Natural killer cell (primary cell): ENCODE data around the gene RAB3D. TPM values are rescaled to one million over a fixed set of nuclear protein-coding genes. Genes with fewer than 3 reads are reported as not detected.
"Not testable (repeated sequence)": the region's sequence is repeated elsewhere in the genome, so short reads cannot be mapped to it uniquely, and the experiment has no call there.

ENCODE experiments used
- ATAC-seq, 3 donors: fragments of 150-1000 bp in 2 of 3; fragments of 200-7000 bp in 1 of 3; cut with Tn5 transposase; 1 replicate in 1 of 3; 2 replicates in 2 of 3; pipeline ENCODE4 v1.10.0; 2021; ENCODE audit warnings: mild to moderate bottlenecking in 2 of 3, moderate library complexity in 2 of 3
- DNase-seq, 2 donors: peaks; one replicate each; pipeline versions ENCODE4 v3.0.0 to v3.0.0-alpha.2; 2013 to 2021; ENCODE audit warnings: mixed read lengths in 1 of 2
- H3K27ac ChIP-seq: one replicate; pipeline ENCODE4 v1.5.1; 2013; ENCODE audit warnings: mild to moderate bottlenecking, low read length
- H3K27me3 ChIP-seq: one replicate; pipeline ENCODE4 v1.6.1; 2013; ENCODE audit warnings: low read length; ENCODE audit not compliant: control insufficient read depth, insufficient read depth
- H3K36me3 ChIP-seq: one replicate; pipeline ENCODE4 v1.6.1; 2013; ENCODE audit warnings: low read length; ENCODE audit not compliant: control insufficient read depth, insufficient read depth
- H3K4me1 ChIP-seq: one replicate; pipeline ENCODE4 v1.6.1; 2013; ENCODE audit warnings: low read length; ENCODE audit not compliant: control insufficient read depth, insufficient read depth
- H3K4me3 ChIP-seq: one replicate; pipeline ENCODE4 v1.5.1; 2013; ENCODE audit warnings: low read length
- H3K9me3 ChIP-seq: one replicate; pipeline ENCODE4 v1.6.1; 2013; ENCODE audit warnings: low read length; ENCODE audit not compliant: control insufficient read depth, insufficient read depth
- H3K27ac Mint-ChIP-seq, 2 donors: one replicate each; pipeline ENCODE4 v1.8.0; 2022; ENCODE audit warnings: mild to moderate bottlenecking in 2 of 2, mixed read lengths in 2 of 2, moderate library complexity in 1 of 2
- H3K27me3 Mint-ChIP-seq, 2 donors: one replicate each; pipeline ENCODE4 v1.8.0; 2022; ENCODE audit warnings: low read depth in 2 of 2, mixed read lengths in 2 of 2
- H3K36me3 Mint-ChIP-seq: one replicate; pipeline ENCODE4 v1.8.0; 2022; ENCODE audit warnings: mixed read lengths
- H3K4me1 Mint-ChIP-seq, 2 donors: one replicate each; pipeline ENCODE4 v1.8.0; 2022; ENCODE audit warnings: mixed read lengths in 2 of 2
- H3K4me3 Mint-ChIP-seq: one replicate; pipeline ENCODE4 v1.8.0; 2022; ENCODE audit warnings: mild to moderate bottlenecking, moderate library complexity, mixed read lengths
- H3K9me3 Mint-ChIP-seq, 2 donors: one replicate each; pipeline ENCODE4 v1.8.0; 2022; ENCODE audit warnings: mixed read lengths in 2 of 2
- CTCF ChIP-seq: fragments of 200-600 bp; IDR thresholded peaks from one replicate; pipeline ENCODE4 v1.8.0; 2022; ENCODE audit warnings: antibody characterized with exemption
- WGBS: methylation state at CpG from one replicate; pipeline ENCODE4 v1.1.7; 2013; ENCODE audit warnings: missing lambda C conversion rate; ENCODE audit not compliant: insufficient coverage; 5-methylcytosine and 5-hydroxymethylcytosine counted together
- intact Hi-C: fragments of 100-400 bp; cut with micrococcal nuclease; formaldehyde crosslinking; loops from one replicate; pipeline ENCODE4 v1.14.2; 2022
- total RNA-seq, 4 donors: library from RNA; stranded (reverse); fragments of 120-200 nt in 1 of 4; gene quantifications; one replicate each; pipeline versions ENCODE4 v1.2.3 to v1.2.4, GENCODE V29; 2013 to 2022

The RAB3D gene
- total RNA-seq, 3 donors from 2014 or later (not counting 1 experiment from before 2014, with no cell fraction given) = 14.3 to 20.0 (median 15.7) TPM

- Histone ChIP-seq H3K9me3 (no peaks in the 10 kb centered on the region), H3K4me1 (peaks cover 21% of the 10 kb centered on the region), H3K27me3 (no peaks in the 10 kb centered on the region), H3K4me3 (peak within 1 kb of the TSS; percentile 96), H3K36me3 (no peaks in the 10 kb centered on the region), H3K27ac (peak within 1 kb of the TSS; percentile 91)
- H3K27me3 Mint-ChIP-seq = no peaks in the 10 kb centered on the region
- H3K4me3 Mint-ChIP-seq = peak within 1 kb of the TSS; percentile 99
- H3K36me3 Mint-ChIP-seq = no peaks in the 10 kb centered on the region
- under 1% methylated on average over 50 of the region's 50 CpGs for WGBS
- DNase-seq (peak; percentile 97 to 98), ATAC-seq (peak; percentile 92 to 98 (median 93))
- TF ChIP-seq CTCF = no peak
- peaks cover 18 to 32% of the 10 kb centered on the region in 2 donors for H3K4me1 Mint-ChIP-seq
- H3K9me3 Mint-ChIP-seq = no peaks in the 10 kb centered on the region
- H3K27ac Mint-ChIP-seq = peak within 1 kb of the TSS; percentile 98
- intact Hi-C loops = loop anchor here (1.0 kb wide), 5 partner anchors 9 to 159 kb away; partner anchors contain the start of genes ODAD3, PLPPR2, PRKCSH and ZNF653
Observed at GRCh38 chr19:11346104-11346940, 6.9 kb upstream of the RAB3D start, which contains the start of the genes CCDC159 and TMEM205. TSS of gene CCDC159 (plus strand) at chr19:11346519. CDS start at chr19:11346607, 88 bp downstream. TSS of gene TMEM205 (minus strand) at chr19:11346268. CDS start at chr19:11345619, 649 bp downstream.

- WGBS = 74% methylated on average over 15 of the region's 15 CpGs
- no peak for DNase-seq
Observed at GRCh38 chr19:11345122-11345803, 5.8 kb upstream of the RAB3D start.

GRCh38 chr19:11342429-11342828 lies 3.0 kb upstream of the RAB3D start:
- no peaks in the 10 kb centered on the region for H3K36me3 ChIP-seq
- intact Hi-C loops = no loop called here
- H3K27me3 Mint-ChIP-seq = no peaks in the 10 kb centered on the region
- ATAC-seq (no peak), DNase-seq (no peak)
- no peaks in the 10 kb centered on the region for H3K9me3 Mint-ChIP-seq
- no peak for TF ChIP-seq CTCF
- H3K4me1 ChIP-seq = peaks cover 48% of the 10 kb centered on the region
- H3K27ac Mint-ChIP-seq = no peak overlapping the region
- H3K4me1 Mint-ChIP-seq = peaks cover 30 to 49% of the 10 kb centered on the region in 2 donors
- no peaks in the 10 kb centered on the region for H3K9me3 ChIP-seq
- no peaks in the 10 kb centered on the region for H3K36me3 Mint-ChIP-seq
- no peak overlapping the region for H3K4me3 Mint-ChIP-seq
- no peak overlapping the region for H3K27ac ChIP-seq
- no peaks in the 10 kb centered on the region for H3K27me3 ChIP-seq
- no peak overlapping the region for H3K4me3 ChIP-seq
- WGBS = 100% methylated on average over 2 of the region's 3 CpGs

More at GRCh38 chr19:11345122-11345803, 5.8 kb upstream of the RAB3D start:
- no peaks in the 10 kb centered on the region for H3K36me3 ChIP-seq
- peaks cover 21% of the 10 kb centered on the region for H3K4me1 ChIP-seq
- H3K4me1 Mint-ChIP-seq = peaks cover 18 to 32% of the 10 kb centered on the region in 2 donors
- intact Hi-C loops = no loop called here
- peak overlapping the region; percentile 96 for H3K4me3 ChIP-seq
- no peak for TF ChIP-seq CTCF
- H3K36me3 Mint-ChIP-seq = no peaks in the 10 kb centered on the region
- H3K27ac ChIP-seq = no peak overlapping the region
- H3K27me3 Mint-ChIP-seq = no peaks in the 10 kb centered on the region
- H3K27me3 ChIP-seq = no peaks in the 10 kb centered on the region
- H3K9me3 ChIP-seq = no peaks in the 10 kb centered on the region
- ATAC-seq = no peak
- peak overlapping the region; percentile 99 for H3K4me3 Mint-ChIP-seq
- H3K9me3 Mint-ChIP-seq = no peaks in the 10 kb centered on the region
- peak overlapping the region; percentile 98 for H3K27ac Mint-ChIP-seq

- Mint-ChIP-seq H3K4me3 (peak overlapping the region; percentile 87), H3K27ac (peak overlapping the region in 1 of 2 donors; percentile 81), H3K4me1 (peaks cover 18 to 34% of the 10 kb centered on the region in 2 donors)
- ATAC-seq, H3K27me3 ChIP-seq, H3K27me3 Mint-ChIP-seq, H3K36me3 Mint-ChIP-seq, intact Hi-C loops, H3K4me3 ChIP-seq, DNase-seq, H3K36me3 ChIP-seq, H3K27ac ChIP-seq, H3K9me3 Mint-ChIP-seq, H3K9me3 ChIP-seq: not testable (repeated sequence)
- WGBS = 92% methylated on average over 8 of the region's 8 CpGs
- H3K4me1 ChIP-seq = peaks cover 35% of the 10 kb centered on the region
Observed at GRCh38 chr19:11340099-11340467, 626 bp upstream of the RAB3D start.
